Lung (tissue), 12 donors: ENCODE measurements around the gene WDR46. TPM values are rescaled to one million over a fixed set of nuclear protein-coding genes. Genes with fewer than 3 reads are reported as not detected.
"Not testable (repeated sequence)": the region's sequence is repeated elsewhere in the genome, so short reads cannot be mapped to it uniquely, and the experiment has no call there.

ENCODE experiments used
- ATAC-seq: fragments of 200-7000 bp; cut with Tn5 transposase; one replicate; pipeline ENCODE4 v1.9.1; 2020; ENCODE audit warnings: moderate number of reproducible peaks; ENCODE audit not compliant: insufficient read depth, low FRiP score
- DNase-seq, 3 donors: peaks; one replicate each; pipeline ENCODE4 v3.0.0-alpha.2; 2013 to 2017
- H3K27ac ChIP-seq, 2 donors: one replicate each; pipeline ENCODE4 v1.5.1; 2013; ENCODE audit warnings: mild to moderate bottlenecking in 2 of 2, moderate library complexity in 2 of 2, control low read depth in 1 of 2, inconsistent platforms in 1 of 2, low read depth in 1 of 2, low read length in 1 of 2
- H3K27me3 ChIP-seq, 3 donors: one replicate each; pipeline ENCODE4 v1.5.1; 2013; ENCODE audit warnings: low read length in 2 of 3; ENCODE audit not compliant: control insufficient read depth in 3 of 3, insufficient read depth in 3 of 3
- H3K36me3 ChIP-seq, 4 donors: one replicate each; pipeline ENCODE4 v1.5.1; 2013; ENCODE audit warnings: low read length in 4 of 4, mild to moderate bottlenecking in 1 of 4, moderate library complexity in 1 of 4; ENCODE audit not compliant: control insufficient read depth in 4 of 4, insufficient read depth in 4 of 4
- H3K4me1 ChIP-seq, 5 donors: one replicate each; pipeline ENCODE4 v1.5.1; 2013; ENCODE audit warnings: low read length in 5 of 5, mild to moderate bottlenecking in 2 of 5, moderate library complexity in 1 of 5; ENCODE audit not compliant: control insufficient read depth in 5 of 5, insufficient read depth in 5 of 5
- H3K4me3 ChIP-seq: one replicate; pipeline ENCODE4 v1.5.1; 2013; ENCODE audit warnings: mild to moderate bottlenecking, control low read depth, moderate library complexity
- H3K9ac ChIP-seq, 2 donors: one replicate each; pipeline ENCODE4 v1.5.1; 2013; ENCODE audit warnings: low read length in 2 of 2, control low read depth in 1 of 2; ENCODE audit not compliant: insufficient read depth in 1 of 2
- H3K9me3 ChIP-seq, 4 donors: one replicate each; pipeline ENCODE4 v1.5.1; 2013; ENCODE audit warnings: low read length in 3 of 4, mild to moderate bottlenecking in 1 of 4, moderate library complexity in 1 of 4; ENCODE audit not compliant: control insufficient read depth in 4 of 4, insufficient read depth in 3 of 4
- CTCF ChIP-seq: IDR thresholded peaks from 2 replicates; pipeline ENCODE4 v1.5.1; 2012; ENCODE audit warnings: mild to moderate bottlenecking; ENCODE audit errors: control extremely low read depth, extremely low read depth
- WGBS, 2 donors: extraction: QIAGEN DNeasy Blood & Tissue Kit; methylation state at CpG; one replicate each; pipeline ENCODE4 v1.1.7; 2013; 5-methylcytosine and 5-hydroxymethylcytosine counted together
- polyA plus RNA-seq, 2 donors: library from polyadenylated mRNA; stranded (reverse); fragments of 200-250 nt; gene quantifications; one replicate each; pipeline ENCODE4 v1.2.1, GENCODE V29; 2013
- total RNA-seq, 2 donors: library from RNA; depleted of rRNA in 1 of 2; stranded (reverse); fragments of >200 nt in 1 of 2; gene quantifications; one replicate each; pipeline ENCODE4 v1.2.1, GENCODE V29; 2014 to 2021
- donor health status: control.
- donor health status: control.
- donor health status: Bipolar disorder and iron deficiency.
- donor health status: healthy.
- donor health status: DM: yes; HTN: yes; CAD: no.

Gene WDR46
- total and polyA plus RNA-seq, 4 donors, result 26.3 to 48.0 (median 47.4) TPM

DNA sequence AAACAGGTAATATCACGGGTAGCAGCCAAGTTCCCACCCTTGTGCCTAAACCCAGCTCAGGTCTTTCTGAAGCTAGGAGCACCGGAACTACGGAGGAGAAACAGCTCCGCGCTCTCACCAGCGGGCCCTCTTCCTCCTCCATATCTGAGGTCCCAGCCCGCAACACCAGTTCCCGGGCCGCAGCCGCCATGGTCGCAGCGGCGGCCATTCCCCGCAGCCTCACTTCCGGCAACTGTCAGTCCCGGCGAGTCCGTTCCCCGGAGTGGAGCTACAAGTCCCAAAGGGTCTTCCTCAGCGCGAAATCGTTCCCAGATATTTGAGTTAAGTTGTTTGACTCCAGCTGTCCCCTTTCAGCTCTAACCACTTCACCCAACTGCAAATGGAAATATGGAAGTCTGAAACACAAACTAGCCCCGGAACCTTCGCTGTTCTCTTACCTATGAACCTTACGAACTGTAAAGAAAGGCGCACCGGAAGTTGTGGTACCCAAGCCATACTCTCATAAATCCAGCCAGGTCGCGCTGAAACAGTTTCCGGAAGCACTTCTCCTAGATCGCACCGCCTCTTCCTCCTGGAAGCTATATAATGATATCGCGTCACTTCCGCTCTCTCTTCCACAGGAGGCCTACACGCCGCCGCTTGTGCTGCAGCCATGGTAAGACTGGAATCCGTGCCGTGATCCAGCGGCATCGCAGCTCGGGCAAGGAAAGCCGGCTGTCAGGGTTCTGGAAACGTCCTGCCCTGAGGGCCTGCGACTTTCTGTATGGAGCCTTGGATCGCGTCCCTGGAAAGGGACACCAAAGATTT is 17.4 kb downstream of the WDR46 start, which contains the start of the genes RPS18 and VPS52:
RPS18 (plus strand) TSS at position 608 of the 807 bp plus-strand sequence; CDS start at position 653, 45 bp downstream.
VPS52 (minus strand) TSS at position 409 of the 807 bp plus-strand sequence; CDS start at position 208, 201 bp downstream.
- WGBS, 2 donors, result 0% methylated on average over 48 of the region's 48 CpGs
- ATAC-seq (peak; percentile 89), DNase-seq (peak; percentile 97 to 100 (median 99))
- Histone ChIP-seq H3K4me3 (peak within 1 kb of the TSS; percentile 86), H3K9me3 (no peaks in the 10 kb centered on the region), H3K27ac (peak within 1 kb of the TSS; percentile 78 to 94), H3K36me3 (peaks cover 6 to 59% (median 41%) of the 10 kb centered on the region in 4 donors), H3K9ac (peak within 1 kb of the TSS; percentile 93 to 95), H3K27me3 (no peaks in the 10 kb centered on the region), H3K4me1 (peaks cover 10 to 40% (median 26%) of the 10 kb centered on the region in 5 donors)
- no peak for TF ChIP-seq CTCF

- Histone ChIP-seq H3K4me1 (peaks cover 5 to 35% (median 23%) of the 10 kb centered on the region in 5 donors), H3K36me3 (peaks cover 6 to 63% (median 43%) of the 10 kb centered on the region in 4 donors), H3K9me3 (no peaks in the 10 kb centered on the region), H3K27me3 (no peaks in the 10 kb centered on the region), H3K9ac (peak overlapping the region; percentile 56 to 95), H3K27ac (peak overlapping the region; percentile 78 to 94), H3K4me3 (peak overlapping the region; percentile 82)
- WGBS, 2 donors, result 3 to 5% methylated on average over 7 of the region's 7 CpGs
- no peak for TF ChIP-seq CTCF
- DNase-seq (no peak), ATAC-seq (no peak)
Measured at GRCh38 chr6:33271117-33271467, 17.9 kb downstream of the WDR46 start.

- Histone ChIP-seq H3K27me3 (no peaks in the 10 kb centered on the region), H3K9ac (no peak overlapping the region), H3K4me1 (no peaks in the 10 kb centered on the region), H3K36me3 (peaks cover 4 to 59% (median 43%) of the 10 kb centered on the region in 4 donors), H3K27ac (no peak overlapping the region), H3K4me3 (no peak overlapping the region), H3K9me3 (no peaks in the 10 kb centered on the region)
- DNase-seq, result no peak
- no peak for TF ChIP-seq CTCF
- 86 to 93% methylated on average over 7 of the region's 7 CpGs for WGBS, 2 donors
- no peak for ATAC-seq
Measured at GRCh38 chr6:33264015-33264414, 25.0 kb downstream of the WDR46 start.

- 98 to 99% methylated on average over 3 of the region's 3 CpGs for WGBS, 2 donors
- ATAC-seq, H3K9ac ChIP-seq, H3K4me3 ChIP-seq, H3K9me3 ChIP-seq, H3K27ac ChIP-seq, H3K27me3 ChIP-seq, H3K4me1 ChIP-seq, DNase-seq: not testable (repeated sequence)
- H3K36me3 ChIP-seq, result peaks cover 4 to 49% (median 35%) of the 10 kb centered on the region in 4 donors
Measured at GRCh38 chr6:33262490-33262889, 26.5 kb downstream of the WDR46 start.
